SIG-M5 treated with dmso at 0.1 percent for 504 hours (cell line): ENCODE data around the gene SLC39A11.

Experiments used
- DNase-seq: peaks from one replicate; lab custom pipeline; 2025; ENCODE audit not compliant: unreplicated experiment; lab: John Stamatoyannopoulos, UW

SLC39A11 gene

DNA sequence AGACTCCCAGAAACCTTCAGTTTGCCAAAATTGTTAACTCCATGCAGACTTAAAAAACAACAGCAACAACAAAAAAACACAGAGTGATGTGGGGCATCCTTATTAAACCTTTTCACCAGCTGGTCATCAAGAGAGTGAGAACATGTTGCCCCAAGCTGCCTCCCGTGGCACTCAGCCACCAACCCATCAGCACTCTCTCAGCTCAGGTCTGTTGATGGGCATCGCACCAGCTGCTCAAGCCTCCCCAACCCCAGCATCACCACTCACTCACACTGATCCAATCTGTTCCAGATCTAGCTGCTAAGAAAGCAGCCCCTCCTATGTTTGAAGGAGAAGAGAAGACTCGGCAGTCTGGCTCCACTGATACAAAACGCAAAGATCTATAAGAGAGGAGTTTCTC lies 46.8 kb downstream of the SLC39A11 start:
- DNase-seq: no peak

DNA sequence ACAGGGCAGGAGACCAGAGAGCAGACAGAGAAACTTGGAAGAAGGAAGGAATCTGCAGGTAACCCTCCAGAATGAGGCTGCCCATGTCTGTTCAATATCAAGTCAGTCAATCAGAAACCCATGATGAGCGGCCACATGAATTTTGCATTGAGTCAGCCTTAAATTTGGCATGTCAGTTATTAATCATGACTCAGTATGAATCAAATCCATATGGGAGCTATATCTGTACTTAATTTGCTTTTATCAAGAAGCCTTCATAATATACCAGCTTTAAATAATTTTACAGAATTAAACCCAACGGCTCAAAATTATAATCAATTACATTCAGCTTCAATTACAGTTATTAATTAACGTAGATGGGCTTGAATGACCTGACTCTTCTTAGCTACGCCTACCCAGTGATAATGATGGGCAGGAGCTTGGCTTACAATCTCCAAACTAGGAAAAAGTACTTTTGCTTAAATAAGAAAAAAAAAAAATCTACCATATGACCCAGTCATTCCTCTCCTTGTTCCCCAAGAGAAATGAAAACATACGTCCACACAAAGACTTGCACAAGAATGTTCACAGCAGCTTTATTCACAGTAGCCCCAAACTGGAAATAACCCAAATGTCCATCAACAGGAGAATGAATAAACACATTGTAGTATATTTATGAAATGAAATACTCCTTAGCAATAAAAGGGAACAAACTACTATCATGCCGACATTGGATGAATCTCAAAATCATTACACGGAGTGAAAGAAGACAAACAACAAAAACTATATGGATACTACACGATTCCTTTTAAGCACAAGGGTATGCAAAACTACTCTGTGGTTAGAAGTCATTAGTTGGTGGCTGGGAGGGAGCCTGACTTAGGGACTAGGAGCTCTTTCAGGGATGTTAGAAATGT lies 48.6 kb downstream of the SLC39A11 start:
- no peak for DNase-seq

- DNase-seq: no peak
Observed at GRCh38 chr17:73042809-73043685, 49.4 kb downstream of the SLC39A11 start.

- DNase-seq: no peak
Observed at GRCh38 chr17:73042225-73042624, 50.3 kb downstream of the SLC39A11 start.

- DNase-seq: no peak
Observed at GRCh38 chr17:73039282-73039681, 53.2 kb downstream of the SLC39A11 start.

DNA sequence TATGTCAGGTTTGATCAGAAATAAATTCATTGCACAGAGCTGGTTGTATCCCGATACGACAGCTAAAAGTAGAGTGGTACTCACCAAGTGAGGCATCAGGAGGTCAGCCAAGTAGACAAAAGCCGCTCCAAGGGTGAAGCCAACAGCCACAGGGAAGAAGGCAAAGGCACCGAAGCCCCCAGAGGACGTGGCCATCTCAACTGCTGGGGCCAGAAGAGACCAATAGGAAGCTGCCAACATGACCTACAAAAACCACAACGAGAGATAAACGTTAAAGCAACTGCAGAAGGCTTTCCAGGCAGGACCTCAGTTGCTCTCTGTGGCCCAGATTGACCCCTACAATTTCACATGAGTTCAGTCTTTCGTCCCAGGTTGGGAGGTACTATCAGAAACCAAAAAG lies 61.0 kb downstream of the SLC39A11 start:
- no peak for DNase-seq

- DNase-seq: no peak
Observed at GRCh38 chr17:73030995-73031394, 61.5 kb downstream of the SLC39A11 start.

GRCh38 chr17:73030501-73030921 lies 62.0 kb downstream of the SLC39A11 start:
- no peak for DNase-seq

DNA sequence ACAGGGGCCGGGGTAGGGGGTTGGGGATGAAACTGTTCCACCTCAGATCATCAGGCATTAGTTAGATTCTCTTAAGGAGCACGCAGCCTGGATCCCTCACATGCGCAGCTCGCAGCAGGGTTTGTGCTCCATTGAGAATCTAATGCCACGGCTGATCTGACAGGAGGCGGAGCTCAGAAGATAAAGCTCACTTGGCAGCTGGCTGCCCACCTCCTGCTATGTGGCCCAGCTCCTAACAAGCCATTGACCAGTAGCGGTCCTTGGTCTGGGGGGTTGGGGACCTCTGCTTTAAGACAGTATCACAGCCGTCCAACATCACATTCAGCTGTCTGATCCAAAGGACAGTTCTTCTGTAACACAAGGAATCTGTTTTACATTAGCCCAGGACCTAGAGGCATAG lies 62.5 kb downstream of the SLC39A11 start:
- no peak for DNase-seq

GRCh38 chr17:73029021-73029420 lies 63.5 kb downstream of the SLC39A11 start:
- DNase-seq: no peak

DNA sequence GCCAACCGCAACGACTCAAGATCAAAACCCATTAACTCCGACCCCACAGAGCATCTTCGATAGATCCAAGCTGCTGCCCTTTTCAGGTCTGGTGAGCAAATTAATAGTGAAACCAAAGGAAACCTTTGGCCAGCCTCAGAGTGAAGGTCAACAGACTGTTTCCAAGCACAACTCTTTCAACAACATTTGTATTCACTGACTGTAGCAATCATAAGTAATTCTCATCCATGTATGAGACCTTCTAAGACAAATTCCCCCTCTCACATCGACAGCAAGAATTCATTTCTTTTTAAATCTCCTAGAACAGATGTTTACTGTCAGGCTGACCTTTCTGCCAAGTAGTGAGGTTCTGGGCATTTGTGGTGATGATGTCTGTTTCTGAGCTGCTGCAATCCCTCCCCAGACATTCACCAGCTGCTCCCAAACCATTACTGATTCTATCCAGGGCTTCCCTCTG lies 64.2 kb downstream of the SLC39A11 start:
- DNase-seq: no peak

DNA sequence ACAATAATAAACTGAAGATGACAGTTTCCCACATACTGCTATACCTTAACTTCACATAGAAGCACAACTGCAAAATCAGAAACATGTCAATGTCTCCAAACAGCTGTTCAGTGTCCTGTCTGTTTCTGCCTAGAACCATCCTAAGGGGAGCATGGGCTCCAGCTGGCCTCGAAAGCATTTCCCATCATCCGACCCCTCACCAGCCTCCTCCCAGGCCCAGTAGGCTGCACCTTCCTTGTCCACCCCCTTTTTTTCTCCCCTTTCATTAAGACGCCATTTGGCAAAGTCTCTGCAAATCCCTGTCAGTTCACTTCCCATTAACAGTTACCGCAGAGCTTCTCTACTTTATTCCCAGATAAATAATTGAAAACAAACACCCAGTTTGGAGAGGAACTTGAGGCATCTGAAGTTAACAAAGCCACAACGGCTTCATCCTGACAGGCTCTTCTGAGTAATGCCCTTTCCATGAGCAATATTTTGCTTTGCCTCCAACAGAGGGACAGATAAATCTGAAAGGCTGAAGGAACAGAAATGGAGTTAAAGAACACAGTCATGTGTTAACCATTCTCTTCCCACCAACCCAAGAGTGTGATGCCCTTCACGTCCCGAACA lies 65.3 kb downstream of the SLC39A11 start:
- no peak for DNase-seq

DNA sequence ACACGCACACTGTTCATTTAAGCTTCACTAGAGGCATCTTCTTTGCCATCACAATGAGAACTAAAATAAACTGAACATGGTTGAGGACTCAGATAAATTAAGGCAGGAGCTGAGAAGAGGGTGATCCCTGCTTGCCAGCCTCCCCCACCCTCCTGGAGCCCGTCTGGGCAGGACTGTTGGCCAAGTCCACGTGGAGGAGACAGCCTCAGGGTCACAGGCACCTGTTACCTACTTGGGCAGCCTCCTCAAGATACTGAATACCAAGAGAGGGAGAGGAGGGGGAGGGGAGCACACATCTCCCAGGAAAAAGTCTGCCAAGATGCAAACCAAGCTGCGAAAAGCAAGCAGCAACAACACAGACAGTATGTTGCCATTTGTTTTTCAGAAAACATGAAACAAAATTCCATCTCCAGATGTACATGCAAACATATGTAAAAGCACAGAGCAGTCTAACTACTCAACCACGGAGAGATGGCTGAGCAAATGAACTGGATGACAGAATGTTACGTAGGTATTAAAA lies 67.4 kb downstream of the SLC39A11 start:
- no peak for DNase-seq

DNA sequence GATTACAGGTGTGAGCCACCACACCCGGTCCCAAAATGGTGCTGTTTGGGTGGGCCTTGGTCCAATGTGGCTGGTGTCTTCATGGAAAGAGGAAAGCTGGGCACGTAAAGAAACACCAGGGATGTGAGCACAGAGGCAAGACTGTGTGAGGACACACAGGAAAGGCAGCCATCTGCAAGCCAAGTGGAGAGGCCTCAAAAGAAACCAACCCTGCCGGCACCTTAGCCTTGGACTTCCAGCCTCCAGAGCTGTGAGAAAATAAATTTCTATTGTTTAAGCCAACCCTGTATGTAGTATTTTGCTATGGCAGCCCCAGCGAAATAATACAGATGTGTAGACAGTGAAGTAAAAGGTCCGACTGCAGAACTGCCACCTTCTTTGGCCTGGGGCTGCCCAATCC lies 68.7 kb downstream of the SLC39A11 start:
- DNase-seq: no peak

DNA sequence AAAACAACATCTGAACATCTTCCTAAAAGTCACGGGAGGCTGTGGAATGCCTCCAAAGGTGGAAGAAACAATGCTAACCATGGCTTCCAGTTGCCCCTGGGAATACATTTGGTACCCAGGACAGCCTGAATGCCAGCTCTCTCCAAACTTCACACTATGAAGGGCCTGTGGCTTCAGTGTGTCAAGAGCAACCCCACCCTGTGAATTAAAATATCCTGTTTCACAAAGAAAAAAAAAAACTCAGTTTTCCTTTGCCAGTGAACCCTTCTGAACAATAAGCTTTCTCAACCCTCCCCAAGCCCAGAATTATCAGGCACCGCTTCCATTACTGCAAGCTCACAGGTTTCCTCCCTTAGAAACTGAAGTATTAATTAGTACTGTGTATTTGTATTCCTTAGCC lies 69.8 kb downstream of the SLC39A11 start:
- DNase-seq: no peak

GRCh38 chr17:73021771-73022170 lies 70.7 kb downstream of the SLC39A11 start:
- DNase-seq: no peak

DNA sequence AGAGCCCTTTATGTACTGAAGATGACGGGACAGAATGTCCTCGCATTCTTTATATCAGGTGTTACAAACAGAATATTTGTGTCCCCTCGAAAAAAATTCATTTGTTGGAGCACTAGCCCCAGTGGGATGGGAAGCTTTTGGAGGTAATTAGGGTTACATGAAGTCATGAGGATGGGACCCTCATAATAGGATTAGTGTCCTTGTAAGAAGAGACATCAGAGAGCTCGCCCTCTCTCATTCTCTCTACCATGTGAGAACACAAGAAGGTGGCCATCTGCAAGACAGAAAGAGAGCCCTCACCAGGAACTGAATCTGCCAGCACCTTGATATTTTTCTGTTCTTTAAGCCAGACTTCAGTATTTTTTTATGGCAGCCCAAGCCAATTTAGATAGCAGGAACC lies 72.4 kb downstream of the SLC39A11 start:
- no peak for DNase-seq

DNA sequence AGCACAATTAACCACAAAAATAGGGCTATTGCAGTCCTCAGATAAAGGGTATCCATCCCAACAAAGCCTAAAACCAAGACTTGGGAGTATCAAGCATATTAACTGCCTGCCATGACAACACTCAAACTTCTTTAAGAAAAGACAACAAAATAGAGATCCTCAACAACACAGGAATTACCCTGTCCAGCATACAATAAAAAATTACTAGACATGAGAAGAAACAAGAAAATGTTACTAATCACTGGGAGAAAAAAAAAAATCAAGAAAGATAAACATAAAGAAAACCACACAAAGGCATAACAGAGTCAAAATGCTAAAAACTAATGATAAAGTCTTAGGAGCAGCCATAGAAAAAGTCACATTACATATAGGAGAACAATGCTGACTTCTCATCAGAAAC lies 73.9 kb downstream of the SLC39A11 start:
- DNase-seq: no peak

DNA sequence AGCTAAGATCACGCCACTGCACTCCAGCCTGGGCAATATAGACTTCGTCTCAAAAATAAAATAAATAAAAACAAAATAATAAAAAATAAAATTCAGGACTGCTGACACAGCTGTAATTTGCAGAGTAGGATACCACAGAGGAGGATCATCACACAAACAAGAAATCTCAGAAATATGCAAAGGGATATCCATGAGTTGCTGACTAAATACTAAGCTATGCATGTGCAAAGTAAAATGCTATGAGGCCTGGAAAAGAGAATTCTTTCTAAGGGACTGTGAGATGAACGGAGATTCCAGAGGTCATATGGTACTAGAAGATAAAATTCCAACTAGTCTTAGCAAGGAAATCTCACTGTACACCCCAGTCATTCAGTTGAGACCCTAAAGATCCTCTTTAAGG lies 74.8 kb downstream of the SLC39A11 start:
- DNase-seq: no peak

- no peak for DNase-seq
Observed at GRCh38 chr17:73015722-73016276, 76.7 kb downstream of the SLC39A11 start.
